HG03045 (cell line): Measurements from ENCODE around the gene SLC12A7.
"Not testable (repeated sequence)": the region's sequence is repeated elsewhere in the genome, so short reads cannot be mapped to it uniquely, and the experiment has no call there.

ENCODE experiments used
- ATAC-seq: cut with Tn5 transposase; IDR thresholded peaks from one replicate; pipeline ENCODE4 v1.9.1; 2021; ENCODE audit warnings: mild to moderate bottlenecking, moderate library complexity; ENCODE audit not compliant: unreplicated experiment

The SLC12A7 gene

GRCh38 chr5:1065891-1066650 lies 45.8 kb downstream of the SLC12A7 start:
- no peak for ATAC-seq

- ATAC-seq: no peak
These were observed 46.6 kb downstream of the SLC12A7 start for GRCh38 chr5:1065143-1065750.

GRCh38 chr5:1064383-1065142 lies 47.3 kb downstream of the SLC12A7 start:
- no peak for ATAC-seq

- no peak for ATAC-seq
These were observed 48.0 kb downstream of the SLC12A7 start for GRCh38 chr5:1063661-1064382.

GRCh38 chr5:1062761-1063568 lies 48.9 kb downstream of the SLC12A7 start:
- no peak for ATAC-seq

GRCh38 chr5:1061916-1062315 lies 49.9 kb downstream of the SLC12A7 start:
- ATAC-seq: no peak

- not testable (repeated sequence) for ATAC-seq
These were observed 50.6 kb downstream of the SLC12A7 start for GRCh38 chr5:1061292-1061691.

- no peak for ATAC-seq
These were observed 51.3 kb downstream of the SLC12A7 start for GRCh38 chr5:1060535-1060981.

GRCh38 chr5:1059884-1060263 lies 52.0 kb downstream of the SLC12A7 start:
- ATAC-seq: no peak

GRCh38 chr5:1058988-1059883 lies 52.6 kb downstream of the SLC12A7 start:
- ATAC-seq: no peak

GRCh38 chr5:1058083-1058945 lies 53.5 kb downstream of the SLC12A7 start:
- ATAC-seq: no peak

- ATAC-seq: no peak
These were observed 54.3 kb downstream of the SLC12A7 start for GRCh38 chr5:1057485-1058082.

- ATAC-seq: no peak
These were observed 55.0 kb downstream of the SLC12A7 start for GRCh38 chr5:1056611-1057484.

- ATAC-seq: no peak
These were observed 55.8 kb downstream of the SLC12A7 start for GRCh38 chr5:1055896-1056610.

GRCh38 chr5:1054799-1055775 lies 56.8 kb downstream of the SLC12A7 start:
- ATAC-seq: no peak
